HepG2 (cell line): ENCODE results near the gene MRPS25. TPM values are rescaled to one million over a fixed set of nuclear protein-coding genes. Genes with fewer than 3 reads are reported as not detected.

ENCODE experiments used
- EEA1 ChIP-seq: sonication (generic); formaldehyde crosslinking; IDR thresholded peaks from 2 replicates; pipeline ENCODE4 v1.5.1; 2020; ENCODE audit warnings: mild to moderate bottlenecking, missing genetic modification reagents, borderline replicate concordance
- HCFC1 ChIP-seq: fragments of 150-350 bp; IDR thresholded peaks from 2 replicates; pipeline ENCODE4 v1.6.1; 2014; ENCODE audit warnings: low read depth, low read length
- MEIS2 ChIP-seq: sonication (generic); formaldehyde crosslinking; IDR thresholded peaks from 2 replicates; pipeline ENCODE4 v1.9.0; 2021; ENCODE audit warnings: mild to moderate bottlenecking, missing genetic modification reagents
- PRDM10 ChIP-seq: sonication (generic); formaldehyde crosslinking; IDR thresholded peaks from 2 replicates; pipeline ENCODE4 v1.4.0; 2020; ENCODE audit warnings: low read depth, missing genetic modification reagents
- RERE ChIP-seq: IDR thresholded peaks from 2 replicates; pipeline ENCODE4 v1.6.1; 2016; ENCODE audit warnings: low read depth, missing genetic modification reagents, missing compliant biosample characterization
- SRSF1 ChIP-seq: fragments of 200-400 bp; formaldehyde crosslinking; optimal IDR thresholded peaks from 2 replicates; pipeline ENCODE3; 2017; ENCODE audit warnings: mild to moderate bottlenecking, low read depth, low read length, moderate library complexity
- TFDP1 ChIP-seq: IDR thresholded peaks from 2 replicates; pipeline ENCODE4 v1.6.1; 2016; ENCODE audit warnings: missing compliant biosample characterization, missing genetic modification reagents, borderline replicate concordance
- ZNF124 ChIP-seq: sonication (generic); formaldehyde crosslinking; IDR thresholded peaks from 2 replicates; pipeline ENCODE4 v1.4.0; 2020; ENCODE audit warnings: missing genetic modification reagents
- ZNF567 ChIP-seq: sonication (generic); formaldehyde crosslinking; IDR thresholded peaks from 2 replicates; pipeline ENCODE4 v1.8.1; 2023; ENCODE audit warnings: mild to moderate bottlenecking, missing genetic modification reagents, borderline replicate concordance
- ZNF737 ChIP-seq: sonication (generic); formaldehyde crosslinking; IDR thresholded peaks from 2 replicates; pipeline ENCODE4 v1.5.0; 2020; ENCODE audit warnings: missing genetic modification reagents, mild to moderate bottlenecking, borderline replicate concordance
- ZNF749 ChIP-seq: sonication (generic); formaldehyde crosslinking; IDR thresholded peaks from 2 replicates; pipeline ENCODE4 v1.8.0; 2022; ENCODE audit warnings: mild to moderate bottlenecking, missing genetic modification reagents, moderate library complexity, borderline replicate concordance
- ZNF75D ChIP-seq: sonication (generic); formaldehyde crosslinking; IDR thresholded peaks from 2 replicates; pipeline ENCODE4 v1.8.1; 2023; ENCODE audit warnings: missing genetic modification reagents, mild to moderate bottlenecking, borderline replicate concordance
- ZNF850 ChIP-seq: sonication (generic); formaldehyde crosslinking; conservative IDR thresholded peaks from 2 replicates; pipeline ENCODE4 v1.9.0; 2021; ENCODE audit warnings: mild to moderate bottlenecking, missing genetic modification reagents
- polyA plus RNA-seq, 8 experiments: library from polyadenylated mRNA; depleted of rRNA in 3 of 8; stranded (reverse) in 7 of 8; unstranded in 1 of 8; fragments of >200 nt; fragmentation: Illumina TruSeq in 4 of 8; extraction: Trizol in 4 of 8; gene quantifications; 2 replicates each; pipeline versions ENCODE4 v1.2.1 to v1.2.3, GENCODE V29; 2011 to 2016; ENCODE audit warnings: low read depth in 4 of 8, missing spikeins in 1 of 8, mixed read lengths in 1 of 8; ENCODE audit not compliant: insufficient read depth in 1 of 8
- total RNA-seq, 5 experiments: library from RNA; depleted of rRNA; stranded (reverse); fragments of >200 nt; fragmentation: Illumina TruSeq; extraction: Trizol; gene quantifications; 2 replicates each; pipeline ENCODE4 v1.2.3, GENCODE V29; 2016; ENCODE audit warnings: low read depth in 1 of 5
- TF ChIP-seq, protein P1 (sequence below): sonication (generic); formaldehyde crosslinking; IDR thresholded peaks from 2 replicates; pipeline ENCODE4 v1.4.0; 2020; ENCODE audit warnings: missing genetic modification reagents

The MRPS25 gene
- total and polyA plus RNA-seq, 2 of the 13 experiments (the other 11 are each of a cell fraction or from before 2014, with no cell fraction given): 60.1 to 74.3 TPM

DNA sequence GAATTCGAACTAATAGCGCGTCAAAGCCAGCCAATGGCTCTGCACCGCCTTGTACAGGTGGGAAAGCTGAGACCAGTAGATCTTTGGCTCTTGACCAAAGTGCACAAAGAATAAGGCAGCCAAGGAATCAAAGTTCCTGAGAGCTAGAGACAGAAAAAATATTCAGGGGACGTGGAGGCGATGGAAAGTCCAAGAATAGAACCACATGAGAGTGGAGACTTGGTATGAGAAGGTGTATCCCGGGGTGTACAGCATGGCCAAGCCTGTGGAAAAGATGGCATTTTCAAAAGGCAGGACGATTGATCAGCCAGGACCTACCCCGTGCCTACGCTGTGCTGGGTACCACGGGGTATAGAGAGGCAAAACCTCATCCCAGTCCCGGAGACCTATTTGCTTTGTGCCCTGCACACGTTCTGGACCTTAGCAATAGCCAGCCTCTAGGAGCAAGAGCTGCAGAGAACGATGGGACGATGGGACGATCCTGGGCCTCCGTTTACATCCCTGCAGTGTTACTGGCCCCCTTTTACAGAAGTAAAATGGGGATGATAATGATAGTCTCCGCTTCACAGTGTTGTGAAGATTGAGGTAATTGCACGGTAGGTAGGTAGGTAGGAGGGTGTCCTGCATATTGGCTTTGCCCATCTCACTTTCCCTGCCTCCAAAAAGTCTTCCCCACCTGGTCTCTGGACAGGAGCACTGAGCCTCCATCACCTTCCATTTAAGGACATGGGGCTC is 34.4 kb upstream of the MRPS25 start (continued):
- TF ChIP-seq SRSF1 (no peak), ZNF737 (CRISPR knock-in tag) (no peak), ZNF124 (CRISPR knock-in tag) (no peak), EEA1 (CRISPR knock-in tag) (no peak), HCFC1 (no peak), ZNF75D (CRISPR knock-in tag) (no peak), ZNF749 (CRISPR knock-in tag) (no peak), ZNF850 (CRISPR knock-in tag) (no peak), RERE (CRISPR knock-in tag) (no peak), TFDP1 (no peak), MEIS2 (no peak), PRDM10 (CRISPR knock-in tag) (no peak), ZNF567 (CRISPR knock-in tag) (no peak)
- TF ChIP-seq, protein P1, sequence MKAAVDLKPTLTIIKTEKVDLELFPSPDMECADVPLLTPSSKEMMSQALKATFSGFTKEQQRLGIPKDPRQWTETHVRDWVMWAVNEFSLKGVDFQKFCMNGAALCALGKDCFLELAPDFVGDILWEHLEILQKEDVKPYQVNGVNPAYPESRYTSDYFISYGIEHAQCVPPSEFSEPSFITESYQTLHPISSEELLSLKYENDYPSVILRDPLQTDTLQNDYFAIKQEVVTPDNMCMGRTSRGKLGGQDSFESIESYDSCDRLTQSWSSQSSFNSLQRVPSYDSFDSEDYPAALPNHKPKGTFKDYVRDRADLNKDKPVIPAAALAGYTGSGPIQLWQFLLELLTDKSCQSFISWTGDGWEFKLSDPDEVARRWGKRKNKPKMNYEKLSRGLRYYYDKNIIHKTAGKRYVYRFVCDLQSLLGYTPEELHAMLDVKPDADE (CRISPR knock-in tag): no peak
